Sigmoid colon (tissue), 4 donors: ENCODE data around the gene TBC1D16.

Experiments used
- CTCF ChIP-seq, 4 experiments: fragments of 450-650 bp in 3 of 4; fragments of 200-600 bp in 1 of 4; IDR thresholded peaks; one replicate each; pipeline ENCODE4 v1.5.1; 2016 to 2019; ENCODE audit warnings: antibody characterized with exemption in 4 of 4, mild to moderate bottlenecking in 3 of 4, moderate library complexity in 2 of 4
- EP300 ChIP-seq, 4 donors: sonication (generic); formaldehyde crosslinking; IDR thresholded peaks; one replicate each; pipeline ENCODE4 v1.6.1; 2017; ENCODE audit warnings: antibody characterized with exemption in 4 of 4
- POLR2AphosphoS5 ChIP-seq, 4 donors: sonication (generic); formaldehyde crosslinking; IDR thresholded peaks; one replicate each; pipeline ENCODE4 v1.6.1; 2017; ENCODE audit warnings: antibody characterized with exemption in 4 of 4

- no peak for TF ChIP-seq CTCF (IDR thresholded peaks at IDR 0.05)
- TF ChIP-seq EP300 (IDR thresholded peaks at IDR 0.05), result no peak
- no peak for TF ChIP-seq POLR2AphosphoS5 (IDR thresholded peaks at IDR 0.05)
These were observed 90.8 kb downstream of the TBC1D16 start for GRCh38 chr17:79944821-79945391.
